Bladder microvascular endothelial cell (primary cell): ENCODE data around the gene GALC. TPM values are rescaled to one million over a fixed set of nuclear protein-coding genes. Genes with fewer than 3 reads are reported as not detected.

Experiments used
- total RNA-seq: library from RNA; depleted of rRNA; stranded (reverse); fragments of >200 nt; gene quantifications from 2 replicates; pipeline ENCODE4 v1.2.3, GENCODE V29; 2014

Gene GALC
- total RNA-seq: 11.8 and 17.1 TPM in 2 replicates

DNA sequence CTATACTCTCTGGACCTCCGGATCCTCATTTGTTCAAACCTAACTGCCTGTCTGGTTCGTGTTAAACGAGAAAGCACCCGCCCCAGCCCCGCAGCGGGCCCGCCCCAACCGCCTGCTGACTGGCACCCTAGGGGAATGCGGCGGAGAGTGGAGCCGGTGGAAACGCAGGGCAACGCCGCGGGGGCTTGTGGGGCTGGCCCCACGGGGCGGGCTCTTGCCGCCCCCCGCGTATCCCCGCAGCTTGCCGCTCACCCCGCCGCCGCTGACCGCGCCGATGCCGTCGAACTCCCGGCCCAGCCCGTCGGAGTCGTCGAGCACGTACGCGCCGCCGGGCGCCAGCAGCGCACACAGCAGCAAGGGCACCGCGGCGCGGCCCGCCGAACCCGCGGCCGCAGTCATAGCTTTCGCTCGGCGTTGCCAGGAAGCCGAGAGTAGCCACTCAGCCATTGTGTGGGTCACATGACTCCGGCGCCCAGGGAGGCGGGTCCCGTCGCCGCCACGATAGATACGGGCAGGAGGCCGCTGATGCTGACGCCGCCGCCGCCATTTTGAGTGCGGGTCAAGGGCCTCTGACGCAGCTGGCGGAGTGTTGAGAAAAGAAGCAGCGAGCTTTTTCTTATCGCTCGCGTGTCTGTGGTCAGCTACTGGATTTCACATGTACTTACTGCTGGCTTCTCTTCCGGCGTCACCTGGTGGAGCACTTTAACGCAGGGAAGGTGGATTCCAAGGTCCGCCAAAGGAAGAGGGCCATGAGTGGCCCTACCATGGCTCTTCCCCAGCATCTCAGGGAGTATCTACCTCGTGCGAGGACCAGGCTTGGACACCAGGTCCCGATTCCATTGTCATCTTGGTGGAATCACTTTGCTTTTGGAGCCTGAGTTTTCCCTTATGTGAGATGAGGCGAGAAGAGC lies at the start of gene GALC:
Gene GALC, minus strand, starts transcription at position 465 of the 911 bp plus-strand sequence. Its CDS starts 18 bp downstream, at position 447.

DNA sequence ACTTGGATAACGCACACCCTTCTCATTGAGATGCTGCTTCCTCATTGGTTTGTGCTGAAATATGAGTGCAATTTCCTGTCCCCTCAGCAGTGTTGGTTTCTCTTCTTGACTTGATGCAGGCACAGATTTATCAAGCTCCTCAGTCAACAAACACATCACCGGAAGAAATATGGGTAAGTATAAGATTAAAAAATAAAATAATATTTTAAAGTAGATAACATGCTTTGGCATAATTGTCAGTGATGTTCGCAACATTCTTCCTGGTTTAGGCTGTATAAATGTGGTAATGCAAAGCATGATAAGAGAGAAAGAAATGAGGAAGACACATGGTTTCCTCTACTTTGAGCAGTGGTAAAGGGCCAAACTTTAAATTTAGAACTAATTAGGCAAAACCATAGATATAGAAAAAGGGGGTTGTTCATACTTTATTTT lies 12.1 kb upstream of the GALC start, which contains the start of gene GPR65:
Gene GPR65, plus strand, starts transcription at position 86 of the 432 bp plus-strand sequence. CDS start 5,713 bp downstream, outside the sequence.

Other genes starting within 250 kb of the GALC start
- gene GPR65, start 12.0 kb upstream of the GALC start, total RNA-seq: 0.44 TPM in 1 of 2 replicates, not detected in the other